Measurements from ENCODE around the gene NFE2L2. TPM values are rescaled to one million over a fixed set of nuclear protein-coding genes. Genes with fewer than 3 reads are reported as not detected.

Gene NFE2L2
- polyA plus RNA-seq, 1 experiment = 321 TPM

GRCh38 chr2:177264209-177264692, 276 bp downstream of the NFE2L2 start:
- Histone ChIP-seq H3K9me3 (ENCODE audit: control insufficient read depth, insufficient read depth, low read length) (peaks cover 3% of the 10 kb centered on the region; the same call in 1 of the 2 replicates), H3K27me3 (ENCODE audit: control insufficient read depth, insufficient read depth, low read length) (no peaks in the 10 kb centered on the region), H3K4me3 (ENCODE audit: low read depth, low read length) (peak overlapping the region; percentile 80), H3K27ac (ENCODE audit: low read depth, low read length) (peak overlapping the region; percentile 99)
- TF ChIP-seq CTCF (IDR thresholded peaks at IDR 0.05; ENCODE audit: low read depth, low read length) = no peak
- no peak for DNase-seq (ENCODE audit: low read depth, low spot score)
- POLR2A ChIA-PET = interaction anchor here (0.7 to 3.1 kb wide), 25 partner anchors 9 to 177 kb away, joined by 3 to 25 read pairs (median 5); partner anchors contain the start of gene HNRNPA3
- CTCF ChIA-PET = interaction anchor here (0.7 to 4.8 kb wide), 19 partner anchors 9 to 494 kb away, joined by 3 to 61 read pairs (median 6); partner anchors contain the start of gene AGPS

GRCh38 chr2:177263451-177264208, 897 bp downstream of the NFE2L2 start:
- peak; percentile 85 for TF ChIP-seq CTCF (IDR thresholded peaks at IDR 0.05; ENCODE audit: low read depth, low read length)
- DNase-seq (ENCODE audit: low read depth, low spot score) = peak; percentile 92
- peak overlapping the region; percentile 99 for H3K27ac ChIP-seq (ENCODE audit: low read depth, low read length)
- no peaks in the 10 kb centered on the region for H3K27me3 ChIP-seq (ENCODE audit: control insufficient read depth, insufficient read depth, low read length)
- POLR2A ChIA-PET = interaction anchor here (0.8 to 3.1 kb wide), 19 partner anchors 8 to 177 kb away, joined by 3 to 25 read pairs (median 6); partner anchors contain the start of gene HNRNPA3
- peaks cover 3% of the 10 kb centered on the region; the same call in 1 of the 2 replicates for H3K9me3 ChIP-seq (ENCODE audit: control insufficient read depth, insufficient read depth, low read length)
- peak overlapping the region; percentile 80 for H3K4me3 ChIP-seq (ENCODE audit: low read depth, low read length)
- CTCF ChIA-PET = interaction anchor here (0.6 to 4.8 kb wide), 30 partner anchors 9 to 495 kb away, joined by 3 to 61 read pairs (median 4); partner anchors contain the start of gene AGPS

- DNase-seq (ENCODE audit: low read depth, low spot score) = no peak
- no peak for TF ChIP-seq CTCF (IDR thresholded peaks at IDR 0.05; ENCODE audit: low read depth, low read length)
- Histone ChIP-seq H3K27me3 (ENCODE audit: control insufficient read depth, insufficient read depth, low read length) (no peaks in the 10 kb centered on the region), H3K9me3 (ENCODE audit: control insufficient read depth, insufficient read depth, low read length) (peaks cover 3% of the 10 kb centered on the region; the same call in 1 of the 2 replicates), H3K4me3 (ENCODE audit: low read depth, low read length) (peak overlapping the region; percentile 80), H3K27ac (ENCODE audit: low read depth, low read length) (peak overlapping the region; percentile 99)
- POLR2A ChIA-PET = interaction anchor here (0.9 to 3.1 kb wide), 12 partner anchors 8 to 98 kb away, joined by 3 to 25 read pairs (median 7); partner anchors contain the start of gene HNRNPA3
- CTCF ChIA-PET = interaction anchor here (0.6 to 4.8 kb wide), 26 partner anchors 9 to 495 kb away, joined by 3 to 61 read pairs (median 4); partner anchors contain the start of gene AGPS
Measured at GRCh38 chr2:177262958-177263450, 1.5 kb downstream of the NFE2L2 start.

- ChIA-PET CTCF (interaction anchor here (0.6 to 4.8 kb wide), 5 partner anchors 8 to 113 kb away, joined by 3 to 61 read pairs (median 12); no protein-coding TSS in a partner anchor), POLR2A (no interaction called here)
- peaks cover 8% of the 10 kb centered on the region for H3K9me3 ChIP-seq (ENCODE audit: control insufficient read depth, insufficient read depth, low read length)
- no peak overlapping the region for H3K27ac ChIP-seq (ENCODE audit: low read depth, low read length)
- no peaks in the 10 kb centered on the region for H3K27me3 ChIP-seq (ENCODE audit: control insufficient read depth, insufficient read depth, low read length)
- no peak for TF ChIP-seq CTCF (IDR thresholded peaks at IDR 0.05; ENCODE audit: low read depth, low read length)
- no peak for DNase-seq (ENCODE audit: low read depth, low spot score)
- H3K4me3 ChIP-seq (ENCODE audit: low read depth, low read length) = peak overlapping the region; percentile 80
Measured at GRCh38 chr2:177262092-177262491, 2.4 kb downstream of the NFE2L2 start.
